ENCODE results near the gene PLXNA4.

The PLXNA4 gene

DNA sequence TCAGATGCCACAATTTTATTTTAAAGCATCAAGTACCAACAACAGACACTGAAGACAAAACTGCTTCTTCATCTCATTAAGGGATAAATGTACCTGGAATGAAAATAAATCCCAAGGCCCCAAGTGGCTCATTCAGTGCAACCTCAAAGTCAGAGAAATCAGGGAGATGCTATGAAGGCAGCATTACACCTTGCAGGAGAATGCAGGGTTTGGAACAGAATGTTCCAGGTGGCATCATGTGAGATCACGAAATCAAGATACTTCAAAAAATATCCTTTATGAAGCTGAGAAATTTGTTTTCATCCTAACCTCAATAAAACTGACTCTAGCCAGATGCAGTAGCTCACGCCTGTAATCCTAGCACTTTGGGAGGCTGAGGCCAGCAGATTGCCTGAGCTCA is 477.1 kb downstream of the PLXNA4 start:
- Histone ChIP-seq H3K9ac (ENCODE audit: low read depth, low read length) (no peak overlapping the region), H3K4me1 (ENCODE audit: control insufficient read depth, insufficient read depth, low read length) (no peaks in the 10 kb centered on the region), H3K36me3 (ENCODE audit: control insufficient read depth, insufficient read depth, low read length) (no peaks in the 10 kb centered on the region), H3K27ac (ENCODE audit: low read depth, low read length) (no peak overlapping the region), H3K9me3 (ENCODE audit: control insufficient read depth, insufficient read depth, low read length) (no peaks in the 10 kb centered on the region), H3K27me3 (ENCODE audit: control insufficient read depth, insufficient read depth, low read length) (no peaks in the 10 kb centered on the region), H3K4me3 (ENCODE audit: low read depth, low read length) (no peak overlapping the region)

DNA sequence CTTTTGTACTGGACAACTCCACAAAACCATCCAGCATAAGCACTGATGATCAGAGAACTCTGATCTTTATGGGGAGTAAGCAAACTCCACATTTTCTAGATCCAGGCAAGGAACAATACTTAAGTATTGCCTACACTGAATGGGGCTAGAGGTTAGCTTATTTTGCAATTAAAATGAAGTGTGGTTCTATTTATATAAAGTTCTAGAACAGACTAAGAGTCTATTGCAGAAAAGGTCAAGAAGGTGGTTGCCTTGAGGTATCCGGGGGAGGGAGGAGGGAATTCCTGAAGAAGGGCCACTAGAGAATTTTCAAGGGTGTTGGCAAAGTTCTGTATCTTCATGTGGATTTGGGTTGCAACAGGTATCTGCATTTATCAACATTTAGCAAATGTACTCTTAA is 477.9 kb downstream of the PLXNA4 start:
- Histone ChIP-seq H3K27ac (ENCODE audit: low read depth, low read length) (no peak overlapping the region), H3K9ac (ENCODE audit: low read depth, low read length) (no peak overlapping the region), H3K27me3 (ENCODE audit: control insufficient read depth, insufficient read depth, low read length) (no peaks in the 10 kb centered on the region), H3K36me3 (ENCODE audit: control insufficient read depth, insufficient read depth, low read length) (no peaks in the 10 kb centered on the region), H3K9me3 (ENCODE audit: control insufficient read depth, insufficient read depth, low read length) (no peaks in the 10 kb centered on the region), H3K4me3 (ENCODE audit: low read depth, low read length) (no peak overlapping the region), H3K4me1 (ENCODE audit: control insufficient read depth, insufficient read depth, low read length) (no peaks in the 10 kb centered on the region)

DNA sequence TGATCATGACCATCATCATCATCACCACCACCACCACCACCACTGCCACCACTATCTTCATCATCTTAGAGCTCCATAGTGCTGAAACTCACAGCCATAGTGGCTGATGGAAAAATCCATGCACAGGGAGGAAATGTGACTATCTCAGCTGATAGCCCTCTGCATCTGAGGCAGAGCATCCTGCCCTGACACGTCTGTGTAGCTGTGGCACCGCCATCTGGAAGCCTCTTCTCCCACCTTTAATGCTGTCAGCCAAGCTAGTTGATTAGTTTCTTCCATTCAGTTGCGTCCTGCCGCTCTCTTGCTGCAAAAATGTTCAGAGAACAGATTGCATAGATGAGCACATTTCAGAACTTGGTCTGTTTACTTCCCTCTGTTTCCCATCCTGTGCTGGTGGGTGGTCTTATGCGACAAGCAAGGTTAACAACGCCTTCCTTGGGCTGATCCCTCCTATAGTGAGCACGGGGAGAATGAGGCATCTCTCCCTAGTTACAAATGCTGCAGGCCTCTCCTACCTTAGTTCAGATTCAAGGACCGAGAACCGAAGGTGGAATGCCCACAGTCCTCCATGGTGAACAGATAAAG is 478.6 kb downstream of the PLXNA4 start:
- no peaks in the 10 kb centered on the region for H3K27me3 ChIP-seq (ENCODE audit: control insufficient read depth, insufficient read depth, low read length)
- no peak overlapping the region for H3K4me3 ChIP-seq (ENCODE audit: low read depth, low read length)
- H3K36me3 ChIP-seq (ENCODE audit: control insufficient read depth, insufficient read depth, low read length), result no peaks in the 10 kb centered on the region
- no peak overlapping the region for H3K9ac ChIP-seq (ENCODE audit: low read depth, low read length)
- H3K9me3 ChIP-seq (ENCODE audit: control insufficient read depth, insufficient read depth, low read length), result no peaks in the 10 kb centered on the region
- H3K27ac ChIP-seq (ENCODE audit: low read depth, low read length), result no peak overlapping the region
- H3K4me1 ChIP-seq (ENCODE audit: control insufficient read depth, insufficient read depth, low read length), result no peaks in the 10 kb centered on the region

DNA sequence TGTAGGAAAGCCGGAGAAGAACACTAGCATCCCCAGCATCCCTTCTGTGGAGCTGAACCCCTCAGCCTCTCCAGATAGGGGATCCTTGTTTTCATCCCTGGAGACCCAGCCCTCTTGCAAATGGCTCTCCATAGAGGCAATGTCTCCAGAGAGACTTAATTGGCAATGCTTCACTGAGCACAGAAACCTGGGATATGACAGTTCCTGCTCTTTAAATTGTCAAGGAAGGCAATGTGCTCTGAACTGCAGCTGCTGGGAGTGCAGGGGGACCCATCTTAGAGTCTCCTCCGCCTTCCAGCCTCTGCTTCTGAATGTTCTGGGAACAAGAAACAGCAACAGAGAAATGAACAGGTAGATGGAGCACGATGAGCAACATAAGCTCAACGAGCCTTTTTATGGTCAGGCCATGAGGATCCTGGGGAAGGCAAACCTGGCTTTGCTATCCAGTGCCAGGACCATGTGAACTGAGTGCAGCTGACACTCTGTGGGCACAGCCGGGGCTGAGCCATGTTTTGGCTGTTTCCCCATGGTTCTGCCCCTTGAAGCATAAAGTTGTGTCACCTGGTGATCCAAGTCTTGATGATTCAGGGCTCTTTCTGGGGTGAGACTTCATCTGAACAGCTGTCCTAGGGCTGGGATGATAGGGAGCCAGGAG is 481.0 kb downstream of the PLXNA4 start:
- H3K9ac ChIP-seq (ENCODE audit: low read depth, low read length), result no peak overlapping the region

DNA sequence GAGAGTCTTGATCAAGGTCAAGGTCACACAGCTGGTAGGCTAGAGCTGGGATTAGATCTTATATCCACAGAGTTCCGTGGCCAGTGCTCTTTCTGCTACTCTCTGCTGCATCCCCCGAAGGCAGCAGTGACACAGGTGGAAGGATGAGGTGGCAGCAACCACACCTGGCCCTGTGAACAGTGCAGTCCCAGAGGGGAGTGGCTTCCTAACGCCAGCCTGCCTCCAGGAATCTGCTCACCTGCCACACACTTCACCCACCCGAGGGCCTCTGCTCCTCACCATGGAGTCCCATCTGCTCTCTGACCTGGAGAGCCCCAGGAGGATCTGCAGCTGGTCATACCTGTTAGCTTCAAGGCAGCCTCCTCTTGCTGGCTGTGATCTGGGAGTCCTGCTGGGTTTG is 484.2 kb downstream of the PLXNA4 start:
- Histone ChIP-seq H3K27ac (ENCODE audit: low read depth, low read length) (no peak overlapping the region), H3K4me1 (ENCODE audit: control insufficient read depth, insufficient read depth, low read length) (no peaks in the 10 kb centered on the region), H3K27me3 (ENCODE audit: control insufficient read depth, insufficient read depth, low read length) (no peaks in the 10 kb centered on the region), H3K36me3 (ENCODE audit: control insufficient read depth, insufficient read depth, low read length) (no peaks in the 10 kb centered on the region), H3K9ac (ENCODE audit: low read depth, low read length) (no peak overlapping the region), H3K4me3 (ENCODE audit: low read depth, low read length) (no peak overlapping the region), H3K9me3 (ENCODE audit: control insufficient read depth, insufficient read depth, low read length) (no peaks in the 10 kb centered on the region)

More for the DNA sequence above, 481.0 kb downstream of the PLXNA4 start:
- Histone ChIP-seq H3K27ac (ENCODE audit: low read depth, low read length) (no peak overlapping the region), H3K9me3 (ENCODE audit: control insufficient read depth, insufficient read depth, low read length) (no peaks in the 10 kb centered on the region), H3K36me3 (ENCODE audit: control insufficient read depth, insufficient read depth, low read length) (no peaks in the 10 kb centered on the region), H3K27me3 (ENCODE audit: control insufficient read depth, insufficient read depth, low read length) (no peaks in the 10 kb centered on the region), H3K4me1 (ENCODE audit: control insufficient read depth, insufficient read depth, low read length) (no peaks in the 10 kb centered on the region), H3K4me3 (ENCODE audit: low read depth, low read length) (no peak overlapping the region)

DNA sequence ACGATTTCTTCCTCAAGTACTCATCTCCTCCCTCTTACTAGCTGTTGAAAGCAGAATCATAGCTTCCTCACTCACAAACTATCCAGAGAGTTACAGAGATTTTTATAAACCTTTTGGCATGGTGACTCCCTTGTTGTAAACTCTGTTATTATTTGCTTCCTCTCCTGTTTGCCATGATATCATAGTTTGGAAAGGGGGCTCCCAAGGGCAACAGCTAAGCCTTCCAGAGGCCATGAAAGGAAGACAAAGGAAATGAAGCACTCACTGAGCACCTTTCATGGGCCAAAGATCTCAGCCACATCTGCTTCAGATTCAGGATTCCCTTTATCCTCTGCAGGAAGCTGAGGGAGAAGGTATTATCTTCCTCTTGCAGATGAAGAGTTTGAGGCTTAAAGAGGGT is 484.6 kb downstream of the PLXNA4 start:
- H3K9me3 ChIP-seq (ENCODE audit: control insufficient read depth, insufficient read depth, low read length), result no peaks in the 10 kb centered on the region
- H3K36me3 ChIP-seq (ENCODE audit: control insufficient read depth, insufficient read depth, low read length), result no peaks in the 10 kb centered on the region
- H3K27ac ChIP-seq (ENCODE audit: low read depth, low read length), result no peak overlapping the region
- H3K4me3 ChIP-seq (ENCODE audit: low read depth, low read length), result no peak overlapping the region
- H3K27me3 ChIP-seq (ENCODE audit: control insufficient read depth, insufficient read depth, low read length), result no peaks in the 10 kb centered on the region
- H3K4me1 ChIP-seq (ENCODE audit: control insufficient read depth, insufficient read depth, low read length), result no peaks in the 10 kb centered on the region
- no peak overlapping the region for H3K9ac ChIP-seq (ENCODE audit: low read depth, low read length)

DNA sequence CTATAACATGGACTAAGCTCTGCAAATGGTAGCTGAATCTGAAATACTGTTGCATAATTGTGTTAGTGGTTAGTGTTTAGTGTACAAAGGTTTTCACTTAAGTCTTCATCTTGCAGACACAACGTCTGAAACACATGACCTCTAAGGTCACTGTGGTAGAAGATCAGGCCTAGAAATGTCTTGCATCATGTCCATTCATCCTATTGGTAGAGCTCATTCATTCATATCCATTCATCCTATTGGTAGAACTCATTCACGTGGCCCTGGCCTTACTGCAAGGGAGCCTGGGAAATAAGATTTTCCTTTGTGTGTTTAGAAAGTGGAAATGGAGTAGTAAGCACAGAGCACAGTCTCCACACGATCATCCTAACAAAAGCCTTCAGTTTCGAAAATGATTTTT is 485.8 kb downstream of the PLXNA4 start:
- no peaks in the 10 kb centered on the region for H3K27me3 ChIP-seq (ENCODE audit: control insufficient read depth, insufficient read depth, low read length)
- H3K36me3 ChIP-seq (ENCODE audit: control insufficient read depth, insufficient read depth, low read length), result no peaks in the 10 kb centered on the region
- no peak overlapping the region for H3K4me3 ChIP-seq (ENCODE audit: low read depth, low read length)
- no peaks in the 10 kb centered on the region for H3K9me3 ChIP-seq (ENCODE audit: control insufficient read depth, insufficient read depth, low read length)
- no peak overlapping the region for H3K9ac ChIP-seq (ENCODE audit: low read depth, low read length)
- H3K4me1 ChIP-seq (ENCODE audit: control insufficient read depth, insufficient read depth, low read length), result no peaks in the 10 kb centered on the region
- H3K27ac ChIP-seq (ENCODE audit: low read depth, low read length), result no peak overlapping the region

DNA sequence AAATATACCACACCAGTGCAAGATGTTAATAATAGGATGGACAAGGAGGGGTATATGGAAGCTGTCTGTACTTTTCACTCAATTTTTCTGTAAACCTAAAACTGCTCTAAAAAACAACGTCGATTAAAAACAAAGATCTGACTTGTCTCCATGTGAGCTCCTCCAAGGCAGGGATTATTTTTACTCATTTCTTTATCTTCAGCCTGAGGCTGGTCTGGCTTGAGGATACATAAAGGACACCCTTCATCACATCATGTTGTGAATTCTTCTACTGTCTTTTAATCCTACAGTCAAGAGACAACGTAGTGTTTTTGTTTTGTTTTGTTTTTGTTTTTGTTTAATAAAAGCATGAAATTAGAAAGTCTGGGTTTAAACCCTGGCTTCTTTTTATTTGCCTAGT is 486.9 kb downstream of the PLXNA4 start:
- Histone ChIP-seq H3K4me1 (ENCODE audit: control insufficient read depth, insufficient read depth, low read length) (no peaks in the 10 kb centered on the region), H3K27me3 (ENCODE audit: control insufficient read depth, insufficient read depth, low read length) (no peaks in the 10 kb centered on the region), H3K4me3 (ENCODE audit: low read depth, low read length) (no peak overlapping the region), H3K9ac (ENCODE audit: low read depth, low read length) (no peak overlapping the region), H3K36me3 (ENCODE audit: control insufficient read depth, insufficient read depth, low read length) (no peaks in the 10 kb centered on the region), H3K27ac (ENCODE audit: low read depth, low read length) (no peak overlapping the region), H3K9me3 (ENCODE audit: control insufficient read depth, insufficient read depth, low read length) (no peaks in the 10 kb centered on the region)

DNA sequence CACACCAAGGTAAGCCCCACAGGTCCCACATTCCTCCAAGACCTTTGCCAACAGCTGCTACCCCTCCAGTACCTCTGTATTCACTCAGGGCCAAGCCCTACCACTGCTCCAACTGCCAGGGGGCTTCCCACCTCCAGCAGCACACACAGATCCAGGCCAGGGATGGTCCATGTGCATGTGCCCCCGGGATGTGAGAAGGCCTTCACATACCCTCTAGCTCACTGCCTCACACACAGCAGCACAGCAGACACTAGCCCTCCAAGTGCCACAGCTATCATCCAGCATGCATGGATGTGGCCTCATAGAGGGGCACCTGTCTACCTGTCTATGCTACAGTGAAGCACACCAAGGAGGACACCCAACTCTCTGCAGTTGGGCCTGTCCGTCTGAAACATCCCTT is 488.8 kb downstream of the PLXNA4 start:
- Histone ChIP-seq H3K4me1 (ENCODE audit: control insufficient read depth, insufficient read depth, low read length) (no peaks in the 10 kb centered on the region), H3K27me3 (ENCODE audit: control insufficient read depth, insufficient read depth, low read length) (no peaks in the 10 kb centered on the region), H3K9ac (ENCODE audit: low read depth, low read length) (no peak overlapping the region), H3K36me3 (ENCODE audit: control insufficient read depth, insufficient read depth, low read length) (no peaks in the 10 kb centered on the region), H3K4me3 (ENCODE audit: low read depth, low read length) (no peak overlapping the region), H3K9me3 (ENCODE audit: control insufficient read depth, insufficient read depth, low read length) (no peaks in the 10 kb centered on the region), H3K27ac (ENCODE audit: low read depth, low read length) (no peak overlapping the region)

DNA sequence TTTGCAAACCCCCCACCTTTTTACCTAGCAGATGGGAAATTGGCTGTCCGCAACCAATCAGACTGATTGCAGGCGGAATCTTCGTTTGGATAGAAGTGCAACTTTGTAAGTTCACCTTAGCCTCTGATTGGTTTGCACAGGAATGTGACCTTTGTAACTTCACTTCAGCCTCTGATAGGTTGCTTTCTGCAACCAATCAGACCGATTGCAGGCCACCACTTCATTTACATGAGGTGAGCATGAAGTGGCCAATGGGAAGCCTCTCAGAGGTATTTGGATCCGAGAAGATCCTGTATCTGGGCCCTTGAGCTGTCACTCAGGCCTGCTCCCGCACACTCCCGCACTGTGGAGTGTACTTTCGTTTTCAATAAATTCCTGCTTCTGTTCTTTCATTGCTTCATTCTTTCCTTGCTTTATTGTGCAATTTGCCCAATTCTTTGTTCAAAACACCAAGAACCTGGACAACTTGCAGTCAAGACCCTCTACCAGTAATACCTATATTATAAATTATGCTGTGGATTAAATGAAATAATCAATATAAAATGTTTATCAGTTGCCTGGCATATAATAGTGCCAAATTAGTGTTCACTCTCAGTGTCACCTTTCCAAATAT is 491.4 kb downstream of the PLXNA4 start:
- no peaks in the 10 kb centered on the region for H3K36me3 ChIP-seq (ENCODE audit: control insufficient read depth, insufficient read depth, low read length)
- H3K9ac ChIP-seq (ENCODE audit: low read depth, low read length), result no peak overlapping the region
- no peak overlapping the region for H3K4me3 ChIP-seq (ENCODE audit: low read depth, low read length)
- H3K27ac ChIP-seq (ENCODE audit: low read depth, low read length), result no peak overlapping the region
- H3K9me3 ChIP-seq (ENCODE audit: control insufficient read depth, insufficient read depth, low read length), result no peaks in the 10 kb centered on the region
- no peaks in the 10 kb centered on the region for H3K27me3 ChIP-seq (ENCODE audit: control insufficient read depth, insufficient read depth, low read length)
- H3K4me1 ChIP-seq (ENCODE audit: control insufficient read depth, insufficient read depth, low read length), result no peaks in the 10 kb centered on the region

DNA sequence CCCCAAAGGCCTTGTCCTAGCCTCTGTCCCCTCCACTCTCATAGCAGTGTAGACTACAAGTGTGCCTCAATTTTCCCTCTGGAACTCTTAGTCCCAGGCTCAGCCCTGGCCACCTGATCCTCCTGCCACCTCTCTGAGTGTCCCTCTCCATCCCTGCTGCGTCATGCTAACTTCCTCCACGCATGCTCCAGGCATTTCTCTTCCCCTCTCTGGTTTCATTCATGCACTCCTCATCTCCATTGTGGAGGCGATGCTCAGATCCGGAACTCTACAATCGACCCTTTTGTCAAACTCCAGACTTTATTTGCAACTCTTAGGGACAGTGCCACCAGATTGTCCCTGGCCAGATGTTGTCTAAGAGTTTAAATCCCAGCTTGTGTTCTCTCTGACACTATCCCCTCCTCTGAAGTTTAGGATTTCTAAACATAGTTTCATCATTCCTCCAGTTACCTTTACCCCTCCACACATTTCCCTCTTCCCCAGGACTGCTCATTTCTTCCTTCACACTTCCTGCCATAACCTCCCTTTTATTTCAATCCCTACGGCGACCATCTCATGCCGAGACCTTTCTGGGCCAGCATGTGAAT is 492.6 kb downstream of the PLXNA4 start:
- no peaks in the 10 kb centered on the region for H3K36me3 ChIP-seq (ENCODE audit: control insufficient read depth, insufficient read depth, low read length)
- H3K27ac ChIP-seq (ENCODE audit: low read depth, low read length), result no peak overlapping the region
- no peaks in the 10 kb centered on the region for H3K9me3 ChIP-seq (ENCODE audit: control insufficient read depth, insufficient read depth, low read length)
- H3K27me3 ChIP-seq (ENCODE audit: control insufficient read depth, insufficient read depth, low read length), result no peaks in the 10 kb centered on the region
- no peak overlapping the region for H3K4me3 ChIP-seq (ENCODE audit: low read depth, low read length)
- no peaks in the 10 kb centered on the region for H3K4me1 ChIP-seq (ENCODE audit: control insufficient read depth, insufficient read depth, low read length)
- H3K9ac ChIP-seq (ENCODE audit: low read depth, low read length), result no peak overlapping the region
